ENCODE results near the gene SUCLA2. TPM values are rescaled to one million over a fixed set of nuclear protein-coding genes. Genes with fewer than 3 reads are reported as not detected.

Gene SUCLA2
- total and polyA plus RNA-seq, 2 donors (not counting 1 experiment from before 2014, with no cell fraction given) = 15.9 to 33.7 TPM

DNA sequence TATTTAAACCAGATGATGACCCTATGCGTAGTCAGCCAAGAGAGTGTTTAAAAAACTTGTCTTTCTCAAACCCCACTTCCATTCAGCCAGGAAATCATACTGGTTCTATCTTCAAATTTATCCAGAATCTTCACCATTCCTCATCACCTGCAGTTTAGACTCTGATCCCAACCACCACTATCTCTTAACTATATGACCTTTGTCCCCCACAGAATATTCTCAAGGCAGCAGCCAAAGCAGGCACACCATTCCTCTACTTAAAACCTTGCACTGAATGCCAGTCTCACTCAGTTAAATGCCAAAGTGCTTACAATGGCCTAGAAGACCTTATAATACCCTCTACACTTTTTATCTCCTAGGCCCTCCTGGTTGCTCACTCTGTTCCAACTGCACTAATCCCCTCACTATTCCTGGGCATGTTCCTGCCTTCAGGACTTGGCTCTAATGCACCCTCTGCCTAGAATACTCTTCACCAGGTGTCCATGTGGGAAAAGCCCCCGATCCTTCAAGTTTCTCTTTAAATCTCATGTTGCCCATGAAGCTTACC, 10.1 kb downstream of the SUCLA2 start:
- Histone ChIP-seq H3K9ac (ENCODE audit: low read length) (no peak overlapping the region), H3K27me3 (replicated peaks in 1 of 4; ENCODE audit: control extremely low read depth in 1 of 4, control insufficient read depth in 3 of 4, insufficient read depth in 4 of 4, low read length in 3 of 4) (no peaks in the 10 kb centered on the region), H3K4me3 (ENCODE audit: control extremely low read depth in 1 of 5, extremely low read depth in 1 of 5, insufficient read depth in 1 of 5, low read depth in 2 of 5, low read length in 4 of 5) (no peak overlapping the region), H4K20me1 (ENCODE audit: control insufficient read depth, insufficient read depth, low read length, poor library complexity, severe bottlenecking) (peaks cover 10% of the 10 kb centered on the region), H3K9me3 (ENCODE audit: control extremely low read depth in 1 of 3, control insufficient read depth in 2 of 3, insufficient read depth in 1 of 3, low read length in 2 of 3) (no peaks in the 10 kb centered on the region), H3K4me2 (replicated peaks; ENCODE audit: low read depth, low read length, poor library complexity, severe bottlenecking) (no peak overlapping the region), H2AFZ (ENCODE audit: insufficient read depth, low read depth, low read length, poor library complexity, severe bottlenecking) (no peak overlapping the region), H3K27ac (ENCODE audit: low read length in 2 of 2) (no peak overlapping the region), H3K4me1 (ENCODE audit: control insufficient read depth in 2 of 2, insufficient read depth in 2 of 2, low read length in 2 of 2) (no peaks in the 10 kb centered on the region), H3K36me3 (replicated peaks in 1 of 2; ENCODE audit: control extremely low read depth in 1 of 2, control insufficient read depth in 1 of 2, extremely low read depth in 1 of 2, insufficient read depth in 2 of 2, low read length in 1 of 2) (peaks cover 0 to 48% of the 10 kb centered on the region in 2 experiments), H3K79me2 (ENCODE audit: control insufficient read depth, insufficient read depth, low read length) (peaks cover 22% of the 10 kb centered on the region)
- no peak for TF ChIP-seq EZH2 (IDR thresholded peaks at IDR 0.05; ENCODE audit: borderline replicate concordance, insufficient read depth, low read depth, low read length, poor library complexity, severe bottlenecking)
- TF ChIP-seq, protein P1, sequence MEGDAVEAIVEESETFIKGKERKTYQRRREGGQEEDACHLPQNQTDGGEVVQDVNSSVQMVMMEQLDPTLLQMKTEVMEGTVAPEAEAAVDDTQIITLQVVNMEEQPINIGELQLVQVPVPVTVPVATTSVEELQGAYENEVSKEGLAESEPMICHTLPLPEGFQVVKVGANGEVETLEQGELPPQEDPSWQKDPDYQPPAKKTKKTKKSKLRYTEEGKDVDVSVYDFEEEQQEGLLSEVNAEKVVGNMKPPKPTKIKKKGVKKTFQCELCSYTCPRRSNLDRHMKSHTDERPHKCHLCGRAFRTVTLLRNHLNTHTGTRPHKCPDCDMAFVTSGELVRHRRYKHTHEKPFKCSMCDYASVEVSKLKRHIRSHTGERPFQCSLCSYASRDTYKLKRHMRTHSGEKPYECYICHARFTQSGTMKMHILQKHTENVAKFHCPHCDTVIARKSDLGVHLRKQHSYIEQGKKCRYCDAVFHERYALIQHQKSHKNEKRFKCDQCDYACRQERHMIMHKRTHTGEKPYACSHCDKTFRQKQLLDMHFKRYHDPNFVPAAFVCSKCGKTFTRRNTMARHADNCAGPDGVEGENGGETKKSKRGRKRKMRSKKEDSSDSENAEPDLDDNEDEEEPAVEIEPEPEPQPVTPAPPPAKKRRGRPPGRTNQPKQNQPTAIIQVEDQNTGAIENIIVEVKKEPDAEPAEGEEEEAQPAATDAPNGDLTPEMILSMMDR (IDR thresholded peaks at IDR 0.05) = no peak
- WGBS (ENCODE audit: insufficient coverage) = 97% methylated on average over 2 of the region's 2 CpGs
- Mint-ChIP-seq H3K9me3 (ENCODE audit: insufficient read depth) (no peaks in the 10 kb centered on the region), H3K27ac (no peak overlapping the region), H3K27me3 (no peaks in the 10 kb centered on the region), H3K4me1 (no peaks in the 10 kb centered on the region), H3K4me3 (no peak overlapping the region)
- DNase-seq (no peak), ATAC-seq (ENCODE audit: low read depth) (no peak)
- POLR2A ChIA-PET = no interaction called here
- CTCF ChIA-PET = no interaction called here
- intact Hi-C loops (cut with micrococcal nuclease) = no loop called here

DNA sequence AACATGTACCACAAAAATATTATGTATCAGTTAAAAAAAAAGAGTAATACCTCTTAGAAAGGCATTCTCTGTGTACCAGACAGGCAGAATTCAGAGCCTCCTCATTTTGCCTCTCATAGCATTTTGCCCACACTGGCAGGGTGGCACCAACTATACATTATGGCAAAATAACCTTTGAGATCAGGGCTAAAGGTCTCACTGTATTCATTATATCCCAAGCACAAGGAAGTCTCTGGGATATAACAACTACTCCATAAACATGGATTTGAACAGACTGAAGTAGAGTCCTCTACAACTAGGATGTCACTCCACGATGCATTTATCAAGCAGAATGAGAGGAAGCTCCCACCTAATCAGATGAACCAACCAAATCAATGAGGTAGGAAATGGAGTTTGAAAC, 10.6 kb downstream of the SUCLA2 start:
- Histone ChIP-seq H3K9me3 (ENCODE audit: control extremely low read depth in 1 of 3, control insufficient read depth in 2 of 3, insufficient read depth in 1 of 3, low read length in 2 of 3) (no peaks in the 10 kb centered on the region), H3K4me1 (ENCODE audit: control insufficient read depth in 2 of 2, insufficient read depth in 2 of 2, low read length in 2 of 2) (no peaks in the 10 kb centered on the region), H2AFZ (ENCODE audit: insufficient read depth, low read depth, low read length, poor library complexity, severe bottlenecking) (no peak overlapping the region), H3K4me3 (ENCODE audit: control extremely low read depth in 1 of 5, extremely low read depth in 1 of 5, insufficient read depth in 1 of 5, low read depth in 2 of 5, low read length in 4 of 5) (no peak overlapping the region), H3K27ac (ENCODE audit: low read length in 2 of 2) (no peak overlapping the region), H3K27me3 (replicated peaks in 1 of 4; ENCODE audit: control extremely low read depth in 1 of 4, control insufficient read depth in 3 of 4, insufficient read depth in 4 of 4, low read length in 3 of 4) (no peaks in the 10 kb centered on the region), H3K9ac (ENCODE audit: low read length) (no peak overlapping the region), H3K4me2 (replicated peaks; ENCODE audit: low read depth, low read length, poor library complexity, severe bottlenecking) (no peak overlapping the region), H4K20me1 (ENCODE audit: control insufficient read depth, insufficient read depth, low read length, poor library complexity, severe bottlenecking) (peaks cover 10% of the 10 kb centered on the region), H3K79me2 (ENCODE audit: control insufficient read depth, insufficient read depth, low read length) (peaks cover 22% of the 10 kb centered on the region), H3K36me3 (replicated peaks in 1 of 2; ENCODE audit: control extremely low read depth in 1 of 2, control insufficient read depth in 1 of 2, extremely low read depth in 1 of 2, insufficient read depth in 2 of 2, low read length in 1 of 2) (peaks cover 0 to 44% of the 10 kb centered on the region in 2 experiments)
- no peak for DNase-seq
- ChIA-PET CTCF (no interaction called here), POLR2A (no interaction called here)
- H3K27ac Mint-ChIP-seq = no peak overlapping the region
- intact Hi-C loops (cut with micrococcal nuclease) = no loop called here
- no CpG with 5 or more reads among the region's 1 CpG for WGBS (ENCODE audit: insufficient coverage)
- H3K4me3 Mint-ChIP-seq = no peak overlapping the region
- no peaks in the 10 kb centered on the region for H3K9me3 Mint-ChIP-seq (ENCODE audit: insufficient read depth)
- ATAC-seq (ENCODE audit: low read depth) = no peak
- no peaks in the 10 kb centered on the region for H3K27me3 Mint-ChIP-seq
- no peaks in the 10 kb centered on the region for H3K4me1 Mint-ChIP-seq
- TF ChIP-seq, protein P1 (IDR thresholded peaks at IDR 0.05) = no peak
- TF ChIP-seq EZH2 (IDR thresholded peaks at IDR 0.05; ENCODE audit: borderline replicate concordance, insufficient read depth, low read depth, low read length, poor library complexity, severe bottlenecking) = no peak
